Measurements from ENCODE around the gene SSU72. TPM values are rescaled to one million over a fixed set of nuclear protein-coding genes. Genes with fewer than 3 reads are reported as not detected.

Gene SSU72
- total RNA-seq, 1 experiment from 2014 or later, result 217 TPM

GRCh38 chr1:1569341-1569740, 5.3 kb downstream of the SSU72 start:
- ATAC-seq (no peak), DNase-seq (ENCODE audit: low read depth, low spot score) (no peak)
- no peak overlapping the region for H3K27ac ChIP-seq (ENCODE audit: low read length)
- ChIA-PET CTCF (no interaction called here), POLR2A (interaction anchor here (0.5 kb wide), 1 partner anchor 19 kb away, joined by 5 read pairs; no protein-coding TSS in a partner anchor)
- H3K4me3 ChIP-seq (ENCODE audit: low read depth in 2 of 2, low read length in 2 of 2), result no peak overlapping the region
- in situ Hi-C loops (cut with HindIII; ENCODE audit: low pct_unique_long_range_greater_than_20kb, low sequenced_read_pairs), result no loop called here
- no peaks in the 10 kb centered on the region for H3K9me3 ChIP-seq (ENCODE audit: control insufficient read depth, insufficient read depth, low read depth, low read length)
- peaks cover 14% of the 10 kb centered on the region for H3K4me1 ChIP-seq (ENCODE audit: control insufficient read depth, insufficient read depth, low read length)
- TF ChIP-seq POLR2AphosphoS5 (IDR thresholded peaks at IDR 0.05; ENCODE audit: low read depth, low read length) (0 out of 2 replicates have a peak, but pooled peaks have one; percentile 20), TCF7L2 (IDR thresholded peaks at IDR 0.05; ENCODE audit: low read depth, low read length) (no peak)
- BruUV-seq (replicated peaks), result no TSS peak
- H3K27me3 ChIP-seq (ENCODE audit: control insufficient read depth, insufficient read depth, low read length), result no peaks in the 10 kb centered on the region
- peaks cover 6% of the 10 kb centered on the region; the same call in 1 of the 2 replicates for H3K36me3 ChIP-seq (ENCODE audit: control insufficient read depth, insufficient read depth, low read length)
- intact Hi-C loops (cut with micrococcal nuclease; ENCODE audit: unreplicated experiment), result no loop called here

GRCh38 chr1:1567891-1568291, 6.8 kb downstream of the SSU72 start:
- Histone ChIP-seq H3K4me3 (ENCODE audit: low read depth in 2 of 2, low read length in 2 of 2) (no peak overlapping the region), H3K27ac (ENCODE audit: low read length) (no peak overlapping the region), H3K9me3 (ENCODE audit: control insufficient read depth, insufficient read depth, low read depth, low read length) (no peaks in the 10 kb centered on the region), H3K27me3 (ENCODE audit: control insufficient read depth, insufficient read depth, low read length) (no peaks in the 10 kb centered on the region), H3K4me1 (ENCODE audit: control insufficient read depth, insufficient read depth, low read length) (peaks cover 12% of the 10 kb centered on the region), H3K36me3 (ENCODE audit: control insufficient read depth, insufficient read depth, low read length) (peaks cover 11% of the 10 kb centered on the region)
- BruUV-seq (replicated peaks), result no TSS peak
- ATAC-seq (no peak), DNase-seq (ENCODE audit: low read depth, low spot score) (no peak)
- ChIA-PET POLR2A (no interaction called here), CTCF (no interaction called here)
- TF ChIP-seq POLR2AphosphoS5 (IDR thresholded peaks at IDR 0.05; ENCODE audit: low read depth, low read length), result no peak
- no peak for TF ChIP-seq REST (IDR thresholded peaks at IDR 0.05; ENCODE audit: insufficient read depth in 1 of 2, low read depth in 2 of 2, low read length in 1 of 2)
- no peak for TF ChIP-seq SIN3A (IDR thresholded peaks at IDR 0.05; ENCODE audit: borderline replicate concordance, insufficient read depth, low read depth, low read length)
- TF ChIP-seq TCF7L2 (IDR thresholded peaks at IDR 0.05; ENCODE audit: low read depth, low read length), result no peak
- intact Hi-C loops (cut with micrococcal nuclease; ENCODE audit: unreplicated experiment) (no loop called here), in situ Hi-C loops (cut with HindIII; ENCODE audit: low pct_unique_long_range_greater_than_20kb, low sequenced_read_pairs) (no loop called here)

GRCh38 chr1:1567152-1567875, 7.3 kb downstream of the SSU72 start:
- POLR2A ChIA-PET, result no interaction called here

More at GRCh38 chr1:1567152-1567875, 7.3 kb downstream of the SSU72 start:
- Histone ChIP-seq H3K36me3 (ENCODE audit: control insufficient read depth, insufficient read depth, low read length) (peaks cover 11% of the 10 kb centered on the region), H3K27me3 (ENCODE audit: control insufficient read depth, insufficient read depth, low read length) (no peaks in the 10 kb centered on the region), H3K9me3 (ENCODE audit: control insufficient read depth, insufficient read depth, low read depth, low read length) (no peaks in the 10 kb centered on the region), H3K27ac (ENCODE audit: low read length) (no peak overlapping the region), H3K4me3 (ENCODE audit: low read depth in 2 of 2, low read length in 2 of 2) (no peak overlapping the region), H3K4me1 (ENCODE audit: control insufficient read depth, insufficient read depth, low read length) (peaks cover 11% of the 10 kb centered on the region)
- in situ Hi-C loops (cut with HindIII; ENCODE audit: low pct_unique_long_range_greater_than_20kb, low sequenced_read_pairs), result no loop called here
- no peak for DNase-seq (ENCODE audit: low read depth, low spot score)
- CTCF ChIA-PET, result no interaction called here
- intact Hi-C loops (cut with micrococcal nuclease; ENCODE audit: unreplicated experiment), result no loop called here
- TF ChIP-seq POLR2AphosphoS5 (IDR thresholded peaks at IDR 0.05; ENCODE audit: low read depth, low read length) (no peak), SIN3A (IDR thresholded peaks at IDR 0.05; ENCODE audit: borderline replicate concordance, insufficient read depth, low read depth, low read length) (no peak), CTCF (IDR thresholded peaks at IDR 0.05) (no peak)
- BruUV-seq (replicated peaks), result TSS peak; percentile 1
- no peak for ATAC-seq

All from Panc1 (cell line).